T-helper 1 cell (primary cell): Measurements from ENCODE around the gene WDR43.

Experiments
- DNase-seq, 5 donors: peaks; one replicate each; pipeline ENCODE4 v3.0.0-alpha.2; 2012 to 2020
- total RNA-seq, 4 donors: gene quantifications; one replicate each; lab custom pipeline; 2026; lab: John Stamatoyannopoulos, UW

The WDR43 gene
- total RNA-seq = 76.0 to 88.1 (median 83.7) reads per million in 4 donors

- peak; percentile 95 to 99 (median 96) for DNase-seq
Measured at GRCh38 chr2:28894470-28895188, at the start of gene WDR43. TSS of gene WDR43 (plus strand) at chr2:28894667. CDS start at chr2:28894699, 32 bp downstream.

GRCh38 chr2:28855193-28855592 is 39.3 kb upstream of the WDR43 start:
- no peak for DNase-seq

- no peak for DNase-seq
Measured at GRCh38 chr2:28855977-28856376, 38.5 kb upstream of the WDR43 start.

DNA sequence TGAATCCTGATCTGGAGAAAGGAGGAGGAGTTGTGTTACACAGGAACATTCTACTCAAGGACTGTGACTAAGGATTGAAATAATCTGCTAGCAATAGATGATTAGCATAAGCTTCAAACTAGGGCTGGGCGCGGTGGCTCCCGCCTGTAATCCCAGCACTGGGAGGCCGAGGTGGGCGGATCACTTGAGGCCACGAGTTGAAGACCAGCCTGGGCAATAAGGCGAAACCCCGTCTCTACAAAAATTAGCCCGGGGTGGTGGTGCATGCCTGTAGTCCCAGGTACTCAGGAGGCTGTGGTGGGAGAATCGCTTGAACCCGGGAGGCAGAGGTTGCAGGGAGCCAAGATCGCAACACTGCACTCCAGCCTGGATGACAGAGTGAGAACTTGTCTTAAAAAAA is 25.9 kb upstream of the WDR43 start:
- DNase-seq = no peak

DNA sequence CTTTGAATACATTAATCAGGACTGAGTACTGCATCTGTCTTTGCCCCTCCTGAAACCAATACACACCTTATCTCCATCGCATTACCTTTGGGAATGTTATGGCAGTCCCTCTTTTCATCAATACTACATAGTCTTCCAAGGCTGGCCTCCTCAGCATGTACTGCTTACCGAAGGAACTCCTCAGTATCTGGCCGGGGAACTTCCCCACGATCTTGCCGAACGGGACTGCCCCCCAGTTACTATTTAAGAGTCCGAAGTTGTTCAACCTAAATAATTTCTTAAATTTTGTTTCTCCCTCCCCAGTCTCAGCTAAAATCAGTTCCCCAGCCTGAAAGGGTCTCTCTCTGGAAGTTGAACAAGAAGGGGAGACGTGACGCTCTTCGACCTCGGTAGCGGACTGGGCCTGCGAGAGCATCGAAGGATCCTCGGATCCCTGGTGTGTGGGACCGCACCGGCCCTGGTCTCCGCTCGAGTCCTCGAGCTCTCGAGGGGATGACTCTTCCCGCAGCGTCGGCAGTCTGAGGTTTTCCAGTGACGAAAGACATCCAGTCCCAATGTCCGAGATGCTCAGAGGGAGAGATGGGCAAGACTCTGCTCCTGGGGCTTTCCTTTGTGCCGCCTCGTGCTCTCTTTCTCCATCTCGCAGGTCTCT is 24.8 kb upstream of the WDR43 start:
- peak in 2 of 5 donors; percentile 1 to 23 for DNase-seq

DNA sequence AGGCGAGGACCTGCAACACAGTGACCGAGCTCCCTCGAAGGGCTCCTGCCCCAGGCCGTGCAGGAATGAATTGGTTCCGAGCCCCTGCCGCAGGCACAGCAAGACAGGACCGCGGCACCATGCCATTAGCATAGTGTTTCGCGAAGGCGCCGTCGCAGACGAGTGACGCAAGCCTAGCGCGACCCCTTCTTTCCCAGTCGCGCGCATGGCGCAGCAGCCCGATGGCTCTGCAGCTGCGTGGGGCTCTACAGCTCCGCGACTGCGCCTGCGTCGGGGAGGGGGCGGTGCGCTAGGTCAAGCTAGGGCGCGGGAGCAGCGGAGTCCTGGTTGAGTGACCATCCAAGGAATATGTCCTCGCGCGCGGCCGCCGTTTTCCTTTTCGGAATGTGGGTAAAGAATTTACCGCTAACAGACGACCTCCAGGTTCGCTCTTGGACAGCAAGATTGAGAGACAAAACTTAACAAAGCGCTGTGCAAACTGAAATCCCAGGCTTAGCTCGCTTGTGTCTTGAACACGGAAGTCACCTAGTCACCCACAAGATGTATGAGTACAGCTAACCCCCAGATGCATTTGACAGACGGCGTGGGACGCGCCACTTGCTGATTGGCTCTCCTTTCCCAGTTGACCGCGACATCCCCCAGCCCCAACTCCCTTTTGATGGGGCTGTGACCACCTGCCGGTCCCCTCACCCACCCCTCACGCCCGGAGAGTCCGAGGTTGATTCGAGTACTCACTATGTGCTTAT is 24.1 kb upstream of the WDR43 start, which contains the start of gene TRMT61B:
Gene TRMT61B, minus strand, starts transcription at position 164 of the 746 bp plus-strand sequence. Its CDS starts 32 bp downstream, at position 132.
- peak; percentile 90 to 96 (median 96) for DNase-seq

GRCh38 chr2:28871620-28872019 is 22.8 kb upstream of the WDR43 start:
- DNase-seq = no peak

- DNase-seq = no peak
Measured at GRCh38 chr2:28880193-28880592, 14.3 kb upstream of the WDR43 start.

DNA sequence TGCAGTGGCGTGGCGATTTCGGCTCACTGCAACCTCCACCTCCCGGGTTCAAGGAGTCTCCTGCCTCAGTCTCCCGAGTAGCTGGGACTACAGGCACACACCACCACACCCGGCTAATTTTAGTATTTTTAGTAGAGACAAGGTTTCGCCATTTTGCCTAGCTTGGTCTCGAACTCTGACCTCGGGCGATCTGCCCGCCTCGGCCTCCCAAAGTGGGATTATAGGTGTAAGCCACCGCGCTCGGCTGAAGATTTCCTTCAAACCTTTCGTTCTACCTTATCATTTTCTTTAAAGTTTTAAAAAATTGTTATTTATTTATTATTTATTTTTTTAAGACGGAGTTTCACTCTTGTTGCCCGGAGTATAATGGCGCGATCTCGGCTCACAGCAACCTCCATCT is 979 bp upstream of the WDR43 start:
- no peak for DNase-seq

- DNase-seq = peak in 2 of 5 donors; percentile 18 to 41
Measured at GRCh38 chr2:28895189-28895893, 874 bp downstream of the WDR43 start.

DNA sequence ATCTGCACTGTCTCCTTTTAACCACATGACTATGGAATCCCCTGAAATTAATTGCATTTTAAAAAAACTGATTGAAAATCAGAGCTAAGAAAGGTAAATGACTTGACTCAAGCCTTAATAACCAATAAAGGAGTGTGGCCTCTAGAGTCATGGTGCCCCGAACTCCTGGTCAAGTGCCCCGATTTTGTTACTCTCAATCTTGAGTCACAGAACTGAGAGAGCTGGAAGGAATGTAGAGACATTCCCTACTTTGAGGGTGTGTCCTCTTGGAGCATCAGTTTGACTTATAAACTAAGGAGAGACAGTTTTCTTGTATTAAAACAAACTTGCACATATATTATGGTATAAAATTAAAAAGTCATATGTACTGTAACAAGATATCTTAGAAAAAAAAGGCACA is 2.4 kb downstream of the WDR43 start:
- DNase-seq = no peak

GRCh38 chr2:28898048-28898447 is 3.6 kb downstream of the WDR43 start:
- DNase-seq = no peak

DNA sequence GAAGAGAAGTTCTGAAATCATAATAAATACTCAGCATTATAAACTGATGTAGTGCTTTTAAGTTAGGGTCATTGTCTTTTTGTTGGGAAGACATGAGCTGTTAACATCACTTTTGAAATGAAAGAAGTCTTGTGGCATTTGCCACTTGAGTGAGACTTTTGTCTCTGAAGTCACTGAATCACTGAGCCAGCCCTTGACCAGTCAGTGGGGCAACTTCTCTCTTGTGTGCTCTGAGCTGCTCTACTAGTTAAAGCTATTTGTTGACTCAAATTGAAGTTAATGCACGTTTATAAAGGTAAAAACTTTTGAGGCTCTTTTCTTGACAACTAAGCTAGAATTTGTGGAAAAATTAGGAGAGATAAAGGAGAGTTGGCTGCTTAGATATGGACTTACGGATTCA is 6.7 kb downstream of the WDR43 start:
- no peak for DNase-seq

GRCh38 chr2:28901841-28902240 is 7.4 kb downstream of the WDR43 start:
- DNase-seq = no peak

DNA sequence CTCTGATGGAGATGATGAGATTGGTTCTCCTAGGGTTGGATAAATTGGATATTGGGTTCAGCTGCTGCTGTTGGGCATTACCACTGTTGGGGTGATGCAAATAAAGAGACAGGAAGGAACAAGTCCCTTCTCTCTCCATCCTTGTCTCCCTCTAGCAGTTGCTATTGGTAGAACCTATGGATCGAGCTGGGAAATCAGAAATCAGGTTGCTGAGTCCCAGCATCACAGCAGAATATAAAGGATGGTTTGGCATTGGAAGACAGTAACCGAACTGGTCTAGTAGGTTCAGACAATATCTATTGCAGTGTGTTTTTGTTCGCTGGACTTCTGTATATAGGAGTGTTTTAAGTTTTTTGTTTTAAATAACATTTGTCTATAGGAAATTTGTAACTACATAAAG is 8.1 kb downstream of the WDR43 start:
- DNase-seq = no peak

DNA sequence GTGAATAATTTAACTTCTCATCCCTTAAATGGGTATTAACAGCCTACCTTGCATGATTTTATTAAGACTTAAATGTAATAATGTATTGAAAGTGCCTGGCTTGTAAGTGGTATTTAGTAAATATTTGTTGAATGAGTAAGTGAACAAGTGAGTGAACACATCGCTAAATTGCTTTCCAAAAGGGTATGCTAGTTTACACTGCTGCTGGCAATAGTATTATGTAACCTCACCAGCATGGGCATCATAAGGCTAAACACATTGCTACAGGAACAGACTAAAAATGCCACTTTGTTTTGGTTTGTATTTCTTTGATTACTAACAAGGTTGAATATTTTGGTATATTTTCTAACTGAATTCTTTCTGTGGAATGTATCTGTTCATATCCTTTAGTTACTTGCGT is 9.8 kb downstream of the WDR43 start:
- no peak for DNase-seq

DNA sequence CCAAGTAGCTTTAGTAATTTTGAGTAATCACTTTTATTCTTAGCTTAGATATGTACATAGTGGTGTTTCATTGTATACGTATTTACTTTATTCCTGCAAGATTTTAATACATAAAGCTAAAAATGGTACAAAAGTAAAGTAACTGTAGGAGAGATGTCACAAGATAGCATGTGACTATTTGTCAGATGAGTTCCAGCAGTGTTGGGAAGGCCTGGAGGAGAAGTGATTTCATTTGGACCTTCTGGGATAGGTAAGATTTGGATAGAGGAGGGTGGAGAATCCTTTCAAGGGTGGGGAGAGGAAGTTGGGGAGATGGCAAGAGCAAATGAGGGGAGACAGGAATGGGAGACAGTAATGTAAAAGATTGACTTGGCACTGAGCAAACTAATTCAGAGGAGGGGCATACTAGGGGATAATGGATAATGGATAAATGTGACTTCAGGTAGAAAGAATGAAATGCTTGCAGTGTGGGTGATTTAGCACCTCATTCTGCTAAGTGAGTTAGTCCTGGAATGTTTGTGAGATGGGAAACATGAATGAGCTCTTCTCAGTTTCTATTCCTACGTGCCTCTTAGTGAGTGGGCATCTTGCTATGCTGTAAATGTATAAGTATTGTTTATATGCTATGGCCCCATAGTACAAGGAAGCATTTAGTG is 10.5 kb downstream of the WDR43 start:
- DNase-seq = no peak

DNA sequence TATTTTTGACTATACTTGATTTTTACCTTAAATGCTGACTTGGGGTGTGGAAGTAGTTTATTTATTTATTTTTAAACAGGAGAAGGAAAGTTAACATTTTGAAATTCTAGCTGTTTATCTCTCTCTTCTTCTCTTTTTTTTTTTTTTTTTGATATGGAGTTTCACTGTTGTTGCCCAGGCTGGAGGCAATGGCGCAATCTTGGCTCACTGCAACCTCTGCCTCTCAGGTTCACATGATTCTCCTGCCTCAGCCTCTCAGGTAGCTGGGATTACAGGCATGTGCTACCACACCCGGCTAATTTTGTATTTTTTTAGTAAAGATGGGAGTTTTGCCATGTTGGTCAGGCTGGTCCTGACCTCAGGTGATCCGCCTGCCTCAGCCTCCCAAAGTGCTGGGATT is 11.1 kb downstream of the WDR43 start:
- DNase-seq = no peak

DNA sequence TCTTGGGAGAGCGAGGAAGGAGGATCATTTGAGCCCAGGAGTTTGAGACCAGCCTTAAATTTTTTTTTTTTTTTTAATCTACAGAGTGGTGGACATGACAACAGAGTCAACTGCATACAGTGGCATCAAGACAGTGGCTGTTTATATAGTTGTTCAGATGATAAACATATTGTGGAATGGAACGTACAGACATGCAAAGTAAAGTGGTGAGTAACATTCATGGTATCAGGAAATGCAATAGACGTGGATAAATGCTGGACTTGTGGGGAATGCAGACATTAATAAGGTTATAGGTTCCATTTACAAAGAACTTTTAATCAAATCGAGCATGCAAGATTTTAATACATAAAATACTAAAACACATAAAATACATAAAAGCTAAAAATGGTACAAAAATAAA is 11.9 kb downstream of the WDR43 start:
- DNase-seq = no peak

GRCh38 chr2:28906821-28907220 is 12.4 kb downstream of the WDR43 start:
- DNase-seq = no peak

DNA sequence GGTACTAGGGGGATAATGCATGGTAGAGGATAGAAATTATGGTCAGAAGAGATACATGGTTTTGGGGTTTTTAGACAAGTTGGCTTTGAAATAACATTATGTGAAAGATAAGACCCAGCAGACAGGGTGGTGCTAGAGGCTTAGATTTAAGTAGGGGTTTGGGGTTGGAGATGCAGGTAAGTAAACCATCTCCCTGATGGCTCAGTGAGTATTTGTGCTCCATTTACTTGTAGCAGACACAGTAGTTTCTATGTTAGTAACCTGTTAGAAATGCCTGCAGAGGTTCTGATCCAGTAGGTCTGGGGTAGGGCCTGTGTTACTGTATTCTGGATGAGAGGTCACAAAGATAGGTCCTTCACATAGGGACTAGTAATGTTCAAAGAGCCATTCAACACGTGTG is 13.7 kb downstream of the WDR43 start:
- no peak for DNase-seq

GRCh38 chr2:28909655-28910353 is 15.3 kb downstream of the WDR43 start:
- DNase-seq = no peak
